Adipocyte (in vitro differentiated cells): ENCODE measurements around the gene TMEM269.

ENCODE experiments used
- DNase-seq: peaks from one replicate; pipeline ENCODE4 v3.0.0-alpha.2; 2015; ENCODE audit warnings: low read depth
- H3K27me3 ChIP-seq: replicated peaks from 2 replicates; pipeline ENCODE4 v1.7.0; 2013; ENCODE audit warnings: mild to moderate bottlenecking, low read length, moderate library complexity; ENCODE audit not compliant: control insufficient read depth, insufficient read depth
- H3K36me3 ChIP-seq: 2 replicates; pipeline ENCODE4 v1.7.0; 2013; ENCODE audit warnings: low read length, mild to moderate bottlenecking, moderate library complexity; ENCODE audit not compliant: control insufficient read depth, insufficient read depth, severe bottlenecking
- H3K4me1 ChIP-seq: 2 replicates; pipeline ENCODE4 v1.7.0; 2013; ENCODE audit warnings: mild to moderate bottlenecking, low read length, moderate library complexity; ENCODE audit not compliant: control insufficient read depth, insufficient read depth
- H3K4me3 ChIP-seq: 2 replicates; pipeline ENCODE4 v1.7.0; 2013; ENCODE audit warnings: mild to moderate bottlenecking, low read length, moderate library complexity
- H3K9ac ChIP-seq: 2 replicates; pipeline ENCODE4 v1.7.0; 2013; ENCODE audit warnings: mild to moderate bottlenecking, low read length, moderate library complexity
- H3K9me3 ChIP-seq: 2 replicates; pipeline ENCODE4 v1.7.0; 2013; ENCODE audit warnings: mild to moderate bottlenecking, low read length, moderate library complexity; ENCODE audit not compliant: control insufficient read depth

Gene TMEM269

DNA sequence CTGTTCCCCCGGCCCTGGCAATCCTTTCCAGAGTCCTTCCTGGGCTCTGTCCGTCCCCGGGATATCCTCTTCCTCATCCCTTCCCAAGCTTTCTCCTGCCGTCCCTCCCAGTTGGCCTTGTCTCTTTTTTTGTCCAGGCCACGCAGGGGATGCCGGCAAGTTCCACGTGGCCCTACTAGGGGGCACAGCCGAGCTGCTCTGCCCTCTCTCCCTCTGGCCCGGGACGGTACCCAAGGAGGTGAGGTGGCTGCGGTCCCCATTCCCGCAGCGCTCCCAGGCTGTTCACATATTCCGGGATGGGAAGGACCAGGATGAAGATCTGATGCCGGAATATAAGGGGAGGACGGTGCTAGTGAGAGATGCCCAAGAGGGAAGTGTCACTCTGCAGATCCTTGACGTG, 45.8 kb downstream of the TMEM269 start:
- Histone ChIP-seq H3K4me3 (no peak overlapping the region), H3K9me3 (no peaks in the 10 kb centered on the region), H3K4me1 (no peaks in the 10 kb centered on the region), H3K27me3 (no peaks in the 10 kb centered on the region), H3K9ac (no peak overlapping the region), H3K36me3 (peaks cover 30% of the 10 kb centered on the region)
- no peak for DNase-seq

DNA sequence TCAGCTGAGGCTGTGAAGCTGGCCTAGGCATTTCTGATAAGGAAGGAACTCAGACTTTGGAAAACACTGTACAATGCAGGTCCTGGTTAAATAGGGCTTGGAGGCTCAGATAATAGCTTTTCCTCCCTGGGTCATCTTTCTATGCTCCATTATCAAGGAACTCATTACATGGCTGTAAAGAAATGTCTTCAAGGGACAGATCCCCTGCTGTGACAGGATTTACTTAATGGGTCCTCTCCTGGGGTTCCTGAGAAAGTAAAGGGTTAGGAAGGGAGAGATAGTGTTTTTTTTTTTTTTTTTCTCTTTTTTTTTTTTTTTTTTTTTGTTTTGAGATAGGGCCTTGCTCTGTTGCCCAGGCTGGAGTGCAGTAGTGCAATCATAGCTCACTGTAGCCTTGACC, 46.5 kb downstream of the TMEM269 start:
- Histone ChIP-seq H3K4me1 (no peaks in the 10 kb centered on the region), H3K27me3 (no peaks in the 10 kb centered on the region), H3K36me3 (peaks cover 35% of the 10 kb centered on the region), H3K9me3 (no peaks in the 10 kb centered on the region), H3K4me3 (no peak overlapping the region), H3K9ac (no peak overlapping the region)
- no peak for DNase-seq

DNA sequence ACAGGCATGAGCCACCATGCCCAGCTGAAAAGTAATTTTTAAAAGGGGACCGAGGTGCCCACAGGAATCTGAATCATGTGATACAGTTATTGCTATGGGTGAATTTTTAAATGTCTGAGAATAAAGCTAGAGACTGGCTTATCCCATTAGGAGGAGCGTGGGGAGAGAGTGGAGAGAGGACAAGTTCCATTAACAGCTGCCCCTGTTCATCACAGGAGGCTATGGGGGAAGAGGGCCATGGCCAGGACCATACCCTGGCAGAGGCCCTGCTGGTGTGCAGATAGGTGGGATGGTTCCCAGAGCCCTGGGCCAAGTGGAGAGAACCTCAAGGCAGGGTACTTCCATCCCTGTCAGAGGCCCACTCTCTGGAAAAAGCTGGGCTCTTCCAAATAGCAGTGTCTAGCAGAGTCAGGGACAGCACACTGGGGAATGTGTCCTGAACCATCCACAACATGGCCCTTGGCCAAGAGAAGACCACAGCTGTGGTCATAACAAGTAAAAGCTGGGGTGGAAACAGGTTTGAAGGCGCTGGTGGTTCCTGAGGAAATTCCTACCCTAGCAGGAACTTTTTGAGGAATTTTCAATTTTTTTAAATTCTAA, 48.0 kb downstream of the TMEM269 start:
- Histone ChIP-seq H3K9me3 (no peaks in the 10 kb centered on the region), H3K36me3 (peaks cover 44% of the 10 kb centered on the region), H3K9ac (no peak overlapping the region), H3K27me3 (no peaks in the 10 kb centered on the region), H3K4me1 (no peaks in the 10 kb centered on the region), H3K4me3 (no peak overlapping the region)
- DNase-seq: no peak

DNA sequence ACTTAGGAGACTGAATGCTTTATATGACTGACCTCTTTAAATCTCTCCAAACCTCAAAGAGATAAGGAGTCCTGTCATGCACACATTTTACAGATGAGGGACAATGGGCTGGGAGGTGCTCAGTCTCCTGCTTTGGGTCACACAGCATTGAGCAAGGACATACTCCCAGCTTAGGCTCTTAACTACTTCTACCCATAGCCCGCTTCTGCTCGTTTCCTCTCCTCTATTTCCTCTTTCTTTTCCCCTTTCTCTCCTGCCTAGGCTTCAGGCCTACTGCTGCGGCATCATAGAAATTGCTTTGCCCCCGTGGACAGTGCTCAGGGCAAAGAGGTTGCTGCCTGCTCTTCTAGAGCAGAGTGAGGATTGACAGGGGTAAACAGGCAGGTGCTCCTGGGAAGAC, 49.2 kb downstream of the TMEM269 start:
- Histone ChIP-seq H3K9ac (no peak overlapping the region), H3K36me3 (peaks cover 49% of the 10 kb centered on the region), H3K27me3 (no peaks in the 10 kb centered on the region), H3K4me1 (no peaks in the 10 kb centered on the region), H3K4me3 (no peak overlapping the region), H3K9me3 (no peaks in the 10 kb centered on the region)
- DNase-seq: no peak

DNA sequence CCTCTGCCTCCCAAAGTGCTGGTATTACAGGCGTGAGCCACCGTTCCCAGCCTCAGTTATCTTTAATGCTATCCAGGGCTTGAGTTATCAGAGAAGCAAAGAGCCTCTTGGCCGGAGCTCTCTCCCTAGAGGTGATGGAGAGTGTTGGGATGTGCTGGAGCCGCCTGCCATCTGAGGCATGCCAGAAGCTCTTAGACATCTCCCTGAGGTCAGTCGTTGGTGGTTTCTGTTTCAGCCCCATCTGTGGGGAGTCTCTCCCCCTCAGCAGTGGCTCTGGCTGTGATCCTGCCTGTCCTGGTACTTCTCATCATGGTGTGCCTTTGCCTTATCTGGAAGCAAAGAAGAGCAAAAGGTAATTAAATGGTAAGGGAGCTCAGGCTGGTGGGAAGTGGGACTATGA, 50.0 kb downstream of the TMEM269 start:
- H3K9ac ChIP-seq: no peak overlapping the region
- H3K9me3 ChIP-seq: no peaks in the 10 kb centered on the region
- no peaks in the 10 kb centered on the region for H3K27me3 ChIP-seq
- H3K4me1 ChIP-seq: no peaks in the 10 kb centered on the region
- no peak for DNase-seq
- no peak overlapping the region for H3K4me3 ChIP-seq
- peaks cover 53% of the 10 kb centered on the region for H3K36me3 ChIP-seq

DNA sequence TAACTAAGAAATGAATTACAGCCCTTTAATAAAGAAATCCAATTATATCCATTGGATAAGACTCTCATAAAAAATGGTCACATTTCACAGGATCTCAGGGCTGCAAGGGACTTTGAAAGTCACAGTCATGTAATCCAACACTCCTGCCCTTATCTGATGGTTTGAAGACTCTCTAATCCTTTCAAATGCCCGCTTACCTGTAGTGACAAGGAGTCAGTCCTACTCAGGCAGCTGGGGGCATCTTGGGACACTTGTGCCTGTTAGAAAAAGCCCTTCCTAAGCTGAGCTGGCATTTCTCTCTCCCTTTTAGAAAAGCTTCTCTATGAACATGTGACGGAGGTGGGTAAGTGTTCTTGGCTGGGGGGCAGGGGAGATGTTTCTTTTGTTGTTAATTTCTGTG, 50.6 kb downstream of the TMEM269 start:
- H3K36me3 ChIP-seq: peaks cover 53% of the 10 kb centered on the region
- no peaks in the 10 kb centered on the region for H3K9me3 ChIP-seq
- H3K4me3 ChIP-seq: no peak overlapping the region
- no peaks in the 10 kb centered on the region for H3K4me1 ChIP-seq
- no peaks in the 10 kb centered on the region for H3K27me3 ChIP-seq
- no peak overlapping the region for H3K9ac ChIP-seq
- no peak for DNase-seq

DNA sequence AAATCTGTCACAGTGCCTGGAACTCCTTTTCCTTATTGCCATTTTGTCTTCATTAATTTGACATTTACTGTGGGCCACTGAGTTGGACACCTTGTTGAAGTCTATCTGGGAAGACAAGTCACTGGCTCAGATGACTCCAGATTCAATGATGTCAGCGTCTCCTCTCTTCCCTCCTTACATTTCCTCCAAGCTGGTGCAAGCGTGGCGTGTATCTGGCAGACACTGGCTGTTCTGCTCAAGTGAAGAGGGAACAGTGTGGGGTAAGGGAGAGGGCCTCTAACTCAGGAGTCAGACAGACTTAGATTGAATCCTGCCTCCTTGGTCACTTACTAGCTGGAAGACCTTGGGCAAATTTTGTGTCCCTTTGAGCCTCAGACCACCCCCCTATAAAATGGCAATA, 52.9 kb downstream of the TMEM269 start:
- Histone ChIP-seq H3K4me3 (no peak overlapping the region), H3K9ac (no peak overlapping the region), H3K9me3 (no peaks in the 10 kb centered on the region), H3K27me3 (no peaks in the 10 kb centered on the region), H3K36me3 (peaks cover 62% of the 10 kb centered on the region), H3K4me1 (no peaks in the 10 kb centered on the region)
- no peak for DNase-seq

DNA sequence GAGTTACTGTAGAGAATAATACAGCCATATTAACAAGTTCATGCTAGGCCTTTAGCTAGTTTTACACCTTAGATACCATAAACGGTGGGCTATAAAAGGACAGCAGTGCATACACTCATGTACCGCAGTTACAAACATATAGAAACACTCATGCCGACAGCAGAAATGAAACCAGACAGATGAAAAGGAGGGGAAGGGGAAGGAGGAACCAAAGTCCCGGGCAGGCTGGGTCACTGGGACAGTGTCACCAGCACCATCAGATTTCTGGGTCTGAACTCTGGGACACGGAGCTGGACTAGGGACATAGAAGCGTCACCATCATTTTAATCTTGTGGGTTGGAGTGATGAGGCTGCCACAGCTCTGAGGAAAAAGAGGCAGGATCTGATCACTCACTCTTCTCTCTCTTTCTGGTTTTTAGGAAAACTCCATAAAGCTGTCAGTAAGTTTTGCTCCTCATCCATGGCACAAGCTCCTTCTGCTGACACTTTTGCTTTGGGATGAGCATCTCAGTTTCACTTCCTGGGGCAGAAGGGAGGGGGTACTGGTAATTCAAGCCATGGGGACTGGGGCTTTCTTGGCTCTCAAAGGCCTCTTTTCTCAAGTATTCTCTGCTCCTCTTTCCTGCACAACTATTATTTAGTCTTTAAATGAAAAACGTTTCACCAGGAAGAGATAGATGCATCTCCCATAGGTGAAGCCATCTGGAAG, 53.8 kb downstream of the TMEM269 start:
- Histone ChIP-seq H3K9ac (no peak overlapping the region), H3K36me3 (peaks cover 70% of the 10 kb centered on the region), H3K9me3 (no peaks in the 10 kb centered on the region), H3K4me1 (no peaks in the 10 kb centered on the region), H3K4me3 (no peak overlapping the region), H3K27me3 (no peaks in the 10 kb centered on the region)
- DNase-seq: no peak

DNA sequence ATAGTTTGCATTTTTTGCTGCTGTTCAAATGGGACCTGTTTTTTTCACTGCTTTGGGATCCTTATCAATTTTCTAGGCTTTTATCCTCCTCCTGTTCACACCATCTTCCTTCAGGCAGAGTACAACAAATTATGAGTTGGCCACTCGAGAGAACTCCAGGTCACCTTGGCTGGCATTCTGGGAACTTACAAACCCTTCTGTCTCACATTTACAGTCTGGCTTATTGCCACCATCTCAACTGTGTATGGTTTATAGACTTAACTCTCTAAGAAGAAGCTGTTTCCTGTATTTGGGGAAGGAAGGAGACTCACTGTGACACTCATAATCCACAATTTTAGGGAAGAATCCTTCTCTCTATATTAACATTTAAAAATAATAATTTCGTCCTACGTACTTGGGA, 56.2 kb downstream of the TMEM269 start:
- Histone ChIP-seq H3K27me3 (no peaks in the 10 kb centered on the region), H3K9ac (no peak overlapping the region)
- DNase-seq: no peak

DNA sequence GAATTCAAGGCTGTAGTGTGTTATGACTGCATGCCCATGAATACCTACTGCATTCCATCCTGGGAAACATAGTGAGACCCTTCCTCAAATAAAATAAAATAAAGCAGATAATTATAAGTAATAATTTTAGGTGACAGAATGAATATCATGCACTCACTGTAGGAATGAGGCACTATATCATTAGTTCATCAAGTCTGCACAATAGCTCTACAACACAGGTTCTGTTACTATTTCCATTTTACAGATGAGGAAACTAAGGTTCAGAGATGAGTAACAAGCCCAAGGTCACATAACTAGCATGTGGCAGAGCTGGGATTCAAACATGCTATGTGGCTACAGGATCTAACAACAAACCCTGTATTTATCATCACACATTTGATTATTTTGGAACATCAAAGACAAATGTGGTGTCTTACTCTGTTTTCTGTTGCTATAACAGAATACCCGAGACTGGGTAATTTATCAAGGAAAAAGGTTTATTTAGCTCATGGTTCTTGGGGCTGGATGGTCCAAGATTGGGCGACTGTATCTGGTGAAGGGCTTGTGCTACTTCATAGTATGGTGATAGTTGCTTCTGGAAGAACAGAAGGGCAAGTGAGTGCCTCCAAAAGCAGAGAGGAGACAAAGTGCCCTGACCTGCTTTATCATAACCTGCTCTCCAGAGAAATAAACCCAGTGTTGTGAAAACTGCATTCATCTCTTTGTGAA, 56.8 kb downstream of the TMEM269 start:
- DNase-seq: no peak
- Histone ChIP-seq H3K4me3 (no peak overlapping the region), H3K36me3 (peaks cover 49% of the 10 kb centered on the region), H3K4me1 (peaks cover 19% of the 10 kb centered on the region), H3K27me3 (no peaks in the 10 kb centered on the region), H3K9ac (no peak overlapping the region), H3K9me3 (no peaks in the 10 kb centered on the region)

More for the DNA sequence above, 56.2 kb downstream of the TMEM269 start:
- peaks cover 19% of the 10 kb centered on the region for H3K4me1 ChIP-seq
- H3K9me3 ChIP-seq: no peaks in the 10 kb centered on the region
- peaks cover 52% of the 10 kb centered on the region for H3K36me3 ChIP-seq
- no peak overlapping the region for H3K4me3 ChIP-seq

DNA sequence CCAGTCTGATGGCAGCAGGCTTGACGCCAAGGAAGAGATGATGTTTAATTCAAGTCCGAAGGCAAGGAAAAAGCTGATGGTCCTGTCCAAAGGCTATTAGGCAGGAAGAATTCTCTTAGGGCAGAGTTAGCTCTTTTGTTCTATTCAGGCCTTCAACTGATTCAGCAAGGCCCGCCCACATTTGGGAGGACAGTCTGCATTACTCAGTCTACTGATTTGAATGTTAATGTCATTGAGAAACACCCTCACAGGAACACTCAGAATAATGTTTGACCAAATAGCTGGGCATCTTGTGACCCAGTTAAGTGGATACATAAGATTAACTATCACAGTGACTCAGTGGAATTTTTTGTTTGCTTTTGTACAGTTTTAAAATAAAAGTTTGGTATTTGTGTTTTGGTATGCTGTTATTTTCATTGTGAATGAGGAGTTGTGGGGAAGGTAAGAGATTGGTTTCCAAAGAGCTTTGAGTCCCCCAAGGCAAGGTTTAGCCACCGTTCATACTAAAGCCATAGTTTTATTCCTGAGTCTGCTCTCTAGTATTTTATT, 59.9 kb downstream of the TMEM269 start:
- Histone ChIP-seq H3K9ac (no peak overlapping the region), H3K4me3 (peak overlapping the region; percentile 2)
- DNase-seq: peak; percentile 36

More for the DNA sequence above, 59.9 kb downstream of the TMEM269 start:
- H3K4me1 ChIP-seq: peaks cover 28% of the 10 kb centered on the region
- no peaks in the 10 kb centered on the region for H3K9me3 ChIP-seq
- H3K27me3 ChIP-seq: no peaks in the 10 kb centered on the region
- H3K36me3 ChIP-seq: peaks cover 38% of the 10 kb centered on the region
